HG03103 (cell line): Measurements from ENCODE around the gene STK17B.
"Not testable (repeated sequence)": the region's sequence is repeated elsewhere in the genome, so short reads cannot be mapped to it uniquely, and the experiment has no call there.

Source experiments
- ATAC-seq: cut with Tn5 transposase; IDR thresholded peaks from one replicate; pipeline ENCODE4 v1.9.1; 2021; ENCODE audit warnings: low read depth; ENCODE audit not compliant: unreplicated experiment

The STK17B gene

DNA sequence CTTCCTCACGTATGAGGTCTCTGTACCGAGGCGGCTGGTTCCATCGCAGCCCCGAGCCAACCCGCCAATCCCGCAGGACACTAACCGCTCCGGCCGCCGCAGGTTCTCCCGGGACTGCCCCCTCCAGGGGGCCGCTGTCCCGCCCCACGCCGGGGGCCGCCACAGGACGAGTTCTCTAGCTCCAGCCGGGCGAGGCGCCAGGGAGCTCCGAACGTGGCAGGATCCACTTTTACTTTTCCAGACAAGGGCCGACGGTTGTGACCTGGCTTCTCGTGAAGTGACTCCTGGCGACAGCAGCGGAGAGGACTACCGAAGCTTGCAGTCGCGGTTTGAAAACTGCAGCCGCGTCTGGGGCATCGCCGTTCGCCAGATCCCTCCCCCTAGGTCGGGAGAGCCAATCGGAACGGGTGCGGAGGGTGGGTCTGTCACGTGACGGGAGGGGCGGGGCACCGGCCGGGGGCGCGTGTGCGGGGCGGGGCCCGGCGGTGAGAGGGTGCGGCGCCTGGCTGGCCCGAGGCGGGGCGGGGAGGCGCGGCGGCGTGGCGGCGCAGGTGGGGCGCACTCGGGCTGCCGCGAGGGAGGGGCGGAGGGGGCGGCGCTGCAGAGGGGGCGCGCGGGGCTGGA, at the start of gene STK17B:
Gene STK17B (minus strand): TSS at position 331 of the 624 bp plus-strand sequence. CDS start 8,195 bp downstream, outside the sequence.
- ATAC-seq: peak; percentile 50

DNA sequence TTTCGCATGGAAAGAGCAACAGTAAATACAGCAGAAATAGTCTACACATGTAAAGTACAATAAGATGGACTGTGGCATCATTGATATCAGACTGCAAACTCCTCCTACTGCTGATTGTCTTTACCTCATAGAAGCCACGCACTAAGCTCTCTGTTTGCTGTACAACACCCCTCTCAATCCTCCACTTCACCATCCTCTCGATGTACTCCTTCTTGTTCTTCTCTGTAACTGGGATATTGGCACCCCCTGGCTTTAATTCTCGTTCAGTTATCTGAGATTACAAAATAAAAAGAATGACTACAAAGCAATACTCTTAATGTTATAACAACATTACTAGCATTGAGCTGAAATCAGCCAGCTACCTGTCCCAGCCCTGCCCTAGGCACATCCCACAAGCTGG, 49.3 kb upstream of the STK17B start:
- no peak for ATAC-seq

DNA sequence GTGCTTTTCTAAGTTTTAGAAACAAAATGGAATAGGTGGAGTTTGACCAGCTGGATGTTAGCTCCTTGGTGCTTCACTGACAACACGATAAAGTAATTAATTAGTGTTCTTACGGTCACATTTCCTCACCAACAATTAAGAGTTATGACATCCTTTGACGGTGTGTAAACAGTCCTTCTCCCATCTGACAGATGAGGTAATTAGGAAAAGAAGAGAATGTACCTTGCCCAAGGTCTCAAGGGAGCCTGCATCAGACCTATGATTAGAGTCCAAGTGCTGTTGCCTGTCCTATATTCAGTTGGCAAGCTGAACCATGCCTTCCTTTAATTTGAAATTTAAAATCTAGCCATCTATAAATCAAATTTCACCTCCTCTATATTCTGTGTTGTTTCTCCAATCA, 48.3 kb upstream of the STK17B start:
- no peak for ATAC-seq

DNA sequence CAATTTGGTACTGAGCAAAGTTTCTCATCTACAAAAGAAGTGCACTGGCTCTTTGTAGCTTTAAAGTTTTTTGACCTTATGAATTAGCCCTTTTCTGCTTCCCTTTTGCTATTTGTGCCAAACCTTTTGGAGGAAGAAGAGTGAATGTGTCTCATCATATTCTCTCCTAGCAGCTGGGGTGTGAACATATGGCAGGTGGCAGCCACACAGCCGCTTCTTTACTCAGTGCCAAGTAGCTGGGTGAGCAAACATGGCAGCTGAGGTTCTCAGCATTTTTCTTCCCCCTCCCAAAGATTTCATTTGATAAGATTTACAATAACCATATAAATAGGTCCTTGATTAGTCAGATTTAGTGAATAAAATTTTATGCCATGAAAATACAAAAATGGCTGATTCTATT, 46.7 kb upstream of the STK17B start:
- no peak for ATAC-seq

DNA sequence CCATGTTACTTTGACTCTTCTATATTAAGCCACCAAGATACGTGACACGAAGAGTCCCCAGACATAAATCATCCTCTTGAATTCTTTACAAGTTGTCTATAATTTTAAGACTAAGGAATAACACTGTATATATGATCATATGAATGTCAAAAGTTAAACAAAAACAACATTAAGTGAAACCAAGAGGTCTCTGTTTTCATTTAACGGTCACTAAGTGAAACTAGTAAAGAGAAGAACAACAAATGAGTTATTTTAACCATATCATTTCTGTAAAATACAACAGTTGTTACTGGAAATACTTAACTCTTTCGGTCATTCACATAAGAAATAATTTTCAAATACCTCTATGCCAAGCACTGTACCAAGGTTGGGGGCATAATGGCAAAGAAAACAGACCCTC, 45.7 kb upstream of the STK17B start:
- ATAC-seq: no peak

DNA sequence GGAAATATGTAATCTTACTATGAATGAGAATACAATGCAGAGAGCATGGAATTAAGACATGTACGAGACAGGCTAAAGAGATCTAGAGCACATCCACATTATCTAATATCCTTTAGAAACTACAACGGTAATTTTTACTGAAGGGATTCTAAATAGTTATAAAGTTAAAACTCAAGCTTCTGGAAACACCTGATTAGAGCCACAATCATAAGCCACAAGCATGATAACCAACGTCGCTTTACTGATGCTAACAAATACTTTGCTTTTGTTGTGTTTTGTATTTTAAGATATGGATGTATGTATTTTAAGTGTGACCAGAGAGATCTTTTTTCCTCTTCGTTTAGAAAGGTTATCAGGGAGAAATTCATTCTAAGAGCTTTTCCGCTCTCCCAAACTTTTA, 44.0 kb upstream of the STK17B start:
- no peak for ATAC-seq

DNA sequence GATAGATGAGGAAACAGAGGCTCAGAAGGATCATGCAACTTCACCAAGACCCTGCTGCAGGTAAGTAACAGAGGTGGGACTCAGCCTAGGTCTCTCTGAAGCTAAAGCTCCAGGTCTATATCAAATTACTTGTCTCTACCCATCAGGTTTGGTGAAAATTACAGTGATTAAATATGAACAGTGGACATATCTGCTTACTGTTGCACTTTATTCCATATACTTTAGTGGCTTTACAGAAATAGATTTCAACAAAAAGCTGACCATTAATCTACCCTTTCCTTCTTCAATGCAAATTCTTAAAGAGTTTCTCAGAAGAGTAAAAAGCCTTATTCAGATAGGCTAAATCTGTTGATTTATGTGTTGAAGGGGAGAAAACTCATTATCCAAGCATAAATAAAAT, 42.8 kb upstream of the STK17B start:
- no peak for ATAC-seq

DNA sequence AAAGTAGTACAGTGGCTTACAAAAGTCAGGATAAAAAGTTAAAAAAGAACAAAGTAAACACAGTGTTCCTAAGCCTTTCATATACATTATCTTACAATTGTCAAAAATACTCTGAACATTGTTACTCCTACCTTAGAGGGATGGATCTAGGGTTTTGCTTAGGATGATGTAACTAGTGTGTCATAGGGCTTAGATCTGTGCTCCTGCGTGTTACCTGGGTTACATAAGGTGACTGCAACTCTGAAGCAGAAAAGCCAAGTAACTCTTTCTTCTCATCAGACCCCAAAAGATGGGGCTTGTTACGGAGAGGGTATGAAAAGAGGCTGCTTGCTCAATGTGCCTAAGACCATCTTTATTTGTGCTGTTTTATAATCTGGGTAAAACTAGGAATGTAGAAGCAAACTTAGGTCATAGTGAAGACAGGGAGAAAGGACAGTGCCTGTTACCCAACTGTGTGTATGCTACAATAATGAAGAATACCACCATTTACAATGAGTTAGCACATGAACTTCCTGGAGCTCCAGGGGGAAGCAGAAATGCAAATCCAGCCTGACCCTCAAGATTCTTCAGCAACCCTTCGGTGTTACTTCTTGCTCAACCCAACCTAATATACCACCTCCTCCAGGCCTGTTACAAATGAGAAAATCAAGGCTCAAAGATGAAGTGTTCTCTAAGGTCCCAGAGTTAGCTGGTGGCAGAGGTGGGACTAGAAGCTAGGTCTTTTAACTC, 42.0 kb upstream of the STK17B start:
- no peak for ATAC-seq

DNA sequence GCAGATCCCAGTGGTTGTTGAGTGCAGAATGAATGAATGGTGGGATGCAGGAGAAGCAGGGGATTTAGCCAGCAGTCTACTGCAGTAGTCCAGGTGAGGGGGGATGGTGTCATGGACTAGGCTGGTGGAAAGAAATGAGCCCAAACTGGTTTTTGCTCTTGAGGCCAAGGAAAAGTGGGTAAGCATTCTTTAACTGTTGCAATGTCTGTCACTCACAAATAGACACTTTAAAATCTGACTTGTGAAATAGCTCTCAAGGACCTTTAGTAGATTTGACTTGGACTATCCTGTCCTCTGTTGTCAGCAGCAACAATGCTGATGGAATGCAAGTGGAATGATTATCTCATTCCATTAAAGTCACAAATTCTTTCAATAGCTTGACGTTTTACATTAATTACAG, 37.5 kb upstream of the STK17B start:
- ATAC-seq: no peak

DNA sequence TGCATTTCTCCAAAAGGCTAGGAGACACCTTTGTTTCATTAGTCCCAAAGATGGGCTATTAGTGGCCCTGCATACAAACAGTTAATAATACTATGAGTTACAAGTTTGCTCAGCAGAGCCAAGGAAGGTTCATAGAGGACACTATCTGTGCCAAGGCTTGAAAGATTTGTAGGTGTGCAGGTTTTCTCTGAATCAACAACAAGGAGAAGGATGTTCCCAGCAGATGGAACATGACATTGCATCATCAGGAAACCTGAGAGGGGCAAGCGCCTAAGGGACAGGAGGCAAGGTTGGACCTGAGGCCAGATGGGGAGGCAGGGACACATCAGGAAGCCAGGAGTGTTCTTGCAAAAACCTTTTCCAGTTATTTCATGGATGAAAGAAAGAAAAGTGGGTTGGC, 35.4 kb upstream of the STK17B start:
- no peak for ATAC-seq

DNA sequence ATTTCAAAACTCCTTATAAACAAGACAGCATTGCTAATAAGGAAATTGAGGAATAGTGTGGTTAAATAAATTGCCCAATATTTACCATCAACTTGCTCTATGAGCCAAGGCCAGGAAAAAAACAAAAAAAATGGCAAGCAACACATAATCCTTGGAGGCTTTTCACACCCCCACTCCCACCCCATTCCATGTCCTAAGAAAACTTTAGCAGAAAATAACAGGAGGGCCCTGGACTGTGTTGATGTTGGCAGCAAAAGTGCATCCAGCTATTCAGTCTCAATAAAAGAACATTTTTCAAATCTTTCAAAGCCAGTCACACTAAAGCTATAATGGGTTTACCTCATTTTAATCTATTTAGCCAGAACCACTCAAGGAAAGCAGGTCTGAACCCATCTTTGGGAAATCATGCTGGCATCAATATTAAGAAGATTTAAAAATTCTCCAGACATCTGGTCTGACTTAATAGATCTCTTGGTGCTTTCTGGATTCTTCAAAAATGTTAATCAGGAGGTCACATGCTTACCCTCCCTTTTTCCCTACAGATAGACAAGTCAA, 34.6 kb upstream of the STK17B start:
- ATAC-seq: no peak

DNA sequence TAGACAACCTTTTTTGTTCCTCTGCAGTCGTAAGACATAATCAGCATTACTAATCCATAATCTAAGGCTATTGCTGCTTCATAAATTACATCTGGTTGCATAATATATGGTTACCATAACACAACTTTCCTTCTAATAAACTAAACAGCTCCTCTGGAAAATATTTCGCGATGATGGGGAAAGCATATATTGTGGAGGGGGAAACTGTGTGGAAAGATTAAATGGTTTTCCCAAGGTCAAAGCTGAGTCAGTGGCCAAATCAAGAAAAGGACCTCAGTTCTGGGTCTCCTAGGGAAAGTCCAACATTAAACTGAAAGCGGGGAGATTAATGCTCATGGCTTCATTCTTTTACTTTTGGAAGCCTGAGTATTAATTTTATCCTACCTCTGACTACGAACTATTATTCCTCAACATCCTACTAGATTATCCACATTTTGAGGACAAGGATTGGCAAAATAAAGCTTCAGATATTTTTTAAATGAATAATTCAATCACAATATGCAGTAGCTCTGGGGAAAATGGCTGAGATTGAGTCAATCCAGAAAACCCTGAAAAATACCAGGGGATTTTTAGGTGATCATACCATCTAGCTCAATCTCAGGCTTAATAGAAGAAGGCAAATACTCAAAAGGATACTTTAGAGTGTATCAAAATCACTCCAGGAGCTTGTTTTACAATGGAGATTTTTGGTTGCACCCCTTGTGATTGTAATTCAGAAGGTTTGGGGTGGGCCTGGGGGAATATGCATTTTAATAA, 33.8 kb upstream of the STK17B start:
- no peak for ATAC-seq

DNA sequence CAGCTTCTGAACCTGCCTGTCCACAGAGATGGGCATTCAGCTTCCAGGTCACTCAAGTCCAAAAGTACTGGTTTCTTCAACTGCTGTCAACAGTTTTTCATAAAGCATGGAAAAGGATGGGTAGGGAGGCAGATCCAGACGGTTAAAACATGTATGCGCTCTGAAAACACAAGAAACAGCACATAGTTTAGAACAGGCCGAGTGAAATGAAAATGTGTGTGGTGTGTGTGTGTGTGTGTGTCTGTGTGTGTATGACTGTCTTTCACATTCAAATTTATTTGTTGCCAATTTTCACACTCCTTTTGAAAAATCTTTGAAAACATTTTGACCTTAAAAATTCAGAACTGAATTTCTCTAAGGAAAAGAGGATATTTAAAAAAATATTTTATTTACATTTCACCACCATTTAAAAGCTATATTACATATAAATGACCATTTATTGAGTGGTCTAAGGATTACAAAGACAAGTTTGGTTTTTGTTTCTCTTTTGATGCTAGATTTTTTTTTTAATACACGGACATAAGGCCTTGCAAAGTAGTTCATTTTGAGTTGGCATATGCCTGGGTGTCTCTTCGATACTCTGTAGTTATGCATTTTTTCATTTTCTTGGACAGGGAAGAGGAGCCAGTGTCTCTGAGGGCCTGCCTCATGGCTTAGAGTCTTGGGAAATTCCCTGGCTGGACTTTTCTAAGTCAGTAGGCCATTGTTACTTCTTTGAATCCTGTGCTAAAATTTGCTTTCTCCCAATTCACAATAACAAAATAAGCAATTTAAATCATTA, 30.0 kb upstream of the STK17B start:
- ATAC-seq: no peak

DNA sequence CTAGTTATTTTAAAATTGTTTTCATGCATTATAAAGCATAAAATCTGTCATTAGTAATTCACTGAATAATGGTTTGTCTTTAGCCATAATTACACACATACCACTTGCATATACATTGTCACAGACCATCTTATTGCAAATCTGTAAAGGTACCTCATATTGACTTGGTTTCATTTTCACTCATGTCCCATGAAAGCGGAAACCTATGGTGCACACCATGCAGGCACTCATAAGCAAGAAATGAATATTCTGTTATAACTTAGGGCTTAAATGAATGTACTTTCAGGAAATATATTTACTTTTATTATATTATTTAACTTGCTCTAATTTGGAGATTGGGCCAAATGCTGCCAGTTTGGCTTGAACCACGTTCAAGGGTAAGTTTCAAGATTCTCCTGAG, 29.2 kb upstream of the STK17B start:
- ATAC-seq: peak; percentile 98

DNA sequence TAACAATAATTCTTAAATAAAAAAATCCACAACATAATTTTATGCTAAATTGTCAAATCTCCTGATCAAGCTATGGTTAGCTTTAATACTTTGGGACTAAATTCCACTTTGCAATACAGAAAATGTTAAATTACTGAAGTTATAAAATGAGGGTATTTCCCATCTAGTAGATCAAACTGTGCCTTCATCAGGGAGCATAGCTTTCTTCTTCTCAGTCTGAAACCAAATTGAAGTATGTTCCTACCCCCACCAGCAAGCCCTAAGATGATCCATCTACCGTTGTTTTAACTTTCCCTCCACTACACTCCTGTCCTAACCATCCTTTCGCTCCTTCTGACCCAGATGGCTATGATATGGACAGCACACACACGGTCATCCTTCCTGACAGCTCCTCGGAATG, 24.4 kb upstream of the STK17B start:
- ATAC-seq: no peak

DNA sequence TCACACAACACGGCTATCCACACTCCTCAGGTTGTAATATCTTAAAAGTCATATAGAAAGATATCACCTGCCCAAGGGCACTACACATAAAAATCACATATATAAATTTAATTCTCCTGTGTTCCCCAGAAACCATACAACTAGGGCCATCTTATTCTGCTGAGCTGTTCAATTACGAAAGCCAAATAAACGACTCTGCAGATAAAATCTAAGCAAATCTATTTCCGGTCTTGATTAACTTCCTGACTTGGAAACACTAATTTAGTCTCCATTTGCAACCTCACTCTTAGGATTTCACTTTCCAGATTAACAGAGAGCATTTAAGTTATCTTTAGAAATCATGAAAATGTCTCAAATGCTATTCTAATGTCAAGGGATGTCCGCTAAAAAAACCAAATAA, 23.9 kb upstream of the STK17B start:
- ATAC-seq: no peak

DNA sequence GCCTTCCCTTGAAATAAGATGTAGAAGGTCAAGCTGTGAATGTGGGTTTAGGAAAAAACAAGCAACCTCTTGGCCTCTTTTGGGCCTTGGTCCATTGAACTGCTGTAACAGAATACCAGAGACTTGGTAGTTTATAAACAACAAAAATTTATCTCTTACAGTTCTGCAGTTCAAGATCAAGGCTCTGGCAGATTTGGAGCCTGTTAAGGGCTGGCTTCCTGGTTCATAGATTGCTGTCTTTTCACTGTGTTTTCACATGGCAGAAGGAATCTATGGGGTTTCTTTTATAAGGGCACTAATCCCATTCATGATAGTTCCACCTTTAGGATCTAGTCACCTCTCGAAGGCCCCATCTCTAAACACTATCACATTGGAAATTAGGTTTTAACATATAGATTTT, 20.2 kb upstream of the STK17B start:
- ATAC-seq: no peak

DNA sequence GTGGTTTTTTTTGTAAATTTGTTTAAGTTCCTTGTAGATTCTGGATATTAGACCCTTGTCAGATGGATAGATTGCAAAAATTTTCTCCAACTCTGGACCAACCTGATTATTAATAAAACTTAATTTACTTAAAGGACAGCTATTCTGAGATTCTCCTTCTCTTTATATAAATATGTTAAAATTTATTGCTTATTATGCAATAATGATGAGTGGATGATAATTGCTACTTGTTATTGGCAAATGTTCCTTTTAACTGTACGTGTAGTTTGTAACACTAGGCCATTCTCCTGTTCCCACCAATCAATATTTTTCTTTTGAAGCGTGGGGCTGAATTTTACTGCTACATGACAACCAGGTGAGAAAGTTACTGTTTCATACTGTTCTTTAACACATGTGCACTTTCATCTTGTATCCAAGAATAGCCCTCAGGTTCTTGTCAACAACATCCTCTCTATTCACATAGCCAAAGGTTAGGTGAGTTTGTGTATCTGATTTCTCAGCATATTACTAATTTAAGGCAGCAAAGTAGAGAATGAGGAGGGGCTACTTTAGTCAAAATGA, 16.6 kb upstream of the STK17B start:
- ATAC-seq: no peak

DNA sequence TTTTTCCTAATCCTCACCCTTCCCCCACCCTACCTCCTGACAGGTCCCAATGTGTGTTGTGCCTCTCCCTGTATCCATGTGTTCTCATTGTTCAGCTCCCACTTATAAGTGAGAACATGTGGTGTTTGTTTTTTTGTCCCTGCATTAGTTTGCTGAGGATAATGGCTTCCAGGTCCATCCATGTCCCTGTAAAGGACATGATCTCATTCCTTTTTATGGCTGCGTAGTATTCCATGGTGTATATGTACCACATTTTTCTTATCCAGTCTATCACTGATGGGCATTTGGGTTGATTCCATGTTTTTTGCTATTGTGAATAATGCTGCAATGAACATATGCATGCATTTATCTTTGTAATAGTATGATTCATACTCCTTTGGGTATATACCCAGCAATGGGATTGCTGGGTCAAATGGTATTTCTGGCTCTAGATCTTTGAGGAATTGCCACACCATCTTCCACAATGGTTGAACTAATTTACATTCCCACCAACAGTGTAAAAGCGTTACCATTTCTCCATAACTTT, 15.9 kb upstream of the STK17B start:
- not testable (repeated sequence) for ATAC-seq
